Stimulated activated CD8-positive, alpha-beta memory T cell treated with anti-CD3 and anti-CD28 coated beads, Interleukin-2, amount 100 ng/mL, for 48 hours (primary cell): Measurements from ENCODE around the gene SIX2.

Experiments
- DNase-seq, 2 donors: peaks; one replicate each; pipeline ENCODE4 v3.0.0-alpha.2; 2020; ENCODE audit warnings: low read depth in 2 of 2

The SIX2 gene

GRCh38 chr2:44967056-44967455, 42.2 kb downstream of the SIX2 start:
- no peak for DNase-seq

- no peak for DNase-seq
Observed at GRCh38 chr2:44965684-44966083, 43.6 kb downstream of the SIX2 start.

- no peak for DNase-seq
Observed at GRCh38 chr2:44964752-44965236, 44.5 kb downstream of the SIX2 start.

- DNase-seq, result no peak
Observed at GRCh38 chr2:44962176-44962695, 47.0 kb downstream of the SIX2 start.

GRCh38 chr2:44960871-44961270, 48.4 kb downstream of the SIX2 start:
- DNase-seq, result no peak

GRCh38 chr2:44959855-44960254, 49.4 kb downstream of the SIX2 start:
- no peak for DNase-seq

GRCh38 chr2:44957656-44958327, 51.5 kb downstream of the SIX2 start:
- DNase-seq, result no peak

GRCh38 chr2:44956843-44957242, 52.4 kb downstream of the SIX2 start:
- DNase-seq, result no peak

GRCh38 chr2:44955593-44956392, 53.5 kb downstream of the SIX2 start:
- peak; percentile 76 to 77 for DNase-seq
